Measurements from ENCODE around the gene FOXP4.

GRCh38 chr6:41594326-41594725 is 48.1 kb downstream of the FOXP4 start:
- no peak for TF ChIP-seq CTCF (conservative IDR thresholded peaks at IDR 0.05)
- no peak for TF ChIP-seq ZFX (IDR thresholded peaks at IDR 0.05)
